ENCODE data around the gene SUN2. TPM values are rescaled to one million over a fixed set of nuclear protein-coding genes. Genes with fewer than 3 reads are reported as not detected.

SUN2 gene
- total and polyA plus RNA-seq, 7 donors, result 57.6 to 152 (median 101) TPM

DNA sequence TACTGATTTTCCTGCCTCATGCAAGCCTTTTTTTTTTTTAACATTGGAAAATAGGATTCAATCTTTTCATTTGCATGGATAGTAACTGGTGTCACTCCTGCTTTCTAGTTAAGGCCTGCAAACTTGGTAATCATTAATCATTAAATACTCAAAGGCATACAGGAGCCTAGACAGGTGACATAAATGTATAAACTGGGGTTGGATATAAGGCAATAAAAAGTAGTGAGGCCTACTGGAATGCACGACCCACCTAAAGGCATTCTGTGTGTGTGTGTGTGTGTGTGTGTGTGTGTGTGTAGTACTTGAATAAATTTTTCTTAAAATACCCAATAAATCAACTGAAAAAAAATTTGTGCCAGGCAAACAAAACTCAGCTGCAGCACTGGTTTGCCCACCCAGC lies 66.1 kb downstream of the SUN2 start:
- intact Hi-C loops (cut with DNase I), result loop anchor here in 1 of 2 donors (10.0 kb wide), 1 partner anchor 185 kb away; the partner anchor contains the start of gene DDX17

DNA sequence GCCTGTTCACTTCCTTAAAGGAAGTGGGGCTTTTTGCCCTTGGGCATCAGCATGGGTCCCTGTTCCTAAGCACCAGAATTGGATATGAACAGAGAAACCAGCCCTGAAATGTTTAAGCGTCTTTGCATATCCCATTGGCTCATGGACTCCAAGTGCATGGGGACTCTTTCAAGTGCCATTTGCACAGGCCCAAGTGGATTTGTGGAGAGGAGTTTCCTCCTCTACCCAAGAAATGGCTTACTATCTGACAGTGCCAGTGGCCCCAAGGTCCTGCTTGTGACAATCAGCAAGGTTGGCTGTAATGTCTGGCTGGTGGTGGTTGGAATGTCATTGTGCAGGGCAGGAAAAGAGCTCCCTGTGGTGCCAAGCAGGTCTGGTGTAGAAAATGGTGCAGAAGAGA lies 70.0 kb downstream of the SUN2 start:
- 75 to 90% (median 82%) methylated on average over 1 of the region's 1 CpG for WGBS, 3 donors
- Histone ChIP-seq H3K27ac (no peak overlapping the region), H3K4me1 (peaks cover 8% of the 10 kb centered on the region), H3K4me3 (no peak overlapping the region), H3K9me3 (no peaks in the 10 kb centered on the region), H3K27me3 (ENCODE audit: insufficient read depth in 3 of 3, low read length in 2 of 3) (no peaks in the 10 kb centered on the region), H3K36me3 (ENCODE audit: insufficient read depth in 1 of 2, low read depth in 1 of 2) (peaks cover 13 to 79% of the 10 kb centered on the region in 2 donors)
- TF ChIP-seq, protein P1, sequence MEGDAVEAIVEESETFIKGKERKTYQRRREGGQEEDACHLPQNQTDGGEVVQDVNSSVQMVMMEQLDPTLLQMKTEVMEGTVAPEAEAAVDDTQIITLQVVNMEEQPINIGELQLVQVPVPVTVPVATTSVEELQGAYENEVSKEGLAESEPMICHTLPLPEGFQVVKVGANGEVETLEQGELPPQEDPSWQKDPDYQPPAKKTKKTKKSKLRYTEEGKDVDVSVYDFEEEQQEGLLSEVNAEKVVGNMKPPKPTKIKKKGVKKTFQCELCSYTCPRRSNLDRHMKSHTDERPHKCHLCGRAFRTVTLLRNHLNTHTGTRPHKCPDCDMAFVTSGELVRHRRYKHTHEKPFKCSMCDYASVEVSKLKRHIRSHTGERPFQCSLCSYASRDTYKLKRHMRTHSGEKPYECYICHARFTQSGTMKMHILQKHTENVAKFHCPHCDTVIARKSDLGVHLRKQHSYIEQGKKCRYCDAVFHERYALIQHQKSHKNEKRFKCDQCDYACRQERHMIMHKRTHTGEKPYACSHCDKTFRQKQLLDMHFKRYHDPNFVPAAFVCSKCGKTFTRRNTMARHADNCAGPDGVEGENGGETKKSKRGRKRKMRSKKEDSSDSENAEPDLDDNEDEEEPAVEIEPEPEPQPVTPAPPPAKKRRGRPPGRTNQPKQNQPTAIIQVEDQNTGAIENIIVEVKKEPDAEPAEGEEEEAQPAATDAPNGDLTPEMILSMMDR (IDR thresholded peaks at IDR 0.05), result no peak
- intact Hi-C loops (cut with DNase I), result loop anchor here in 1 of 2 donors (10.0 kb wide), 1 partner anchor 181 kb away; the partner anchor contains the start of gene DDX17
- DNase-seq (no peak), ATAC-seq (no peak)

More for the DNA sequence above, 66.1 kb downstream of the SUN2 start:
- Histone ChIP-seq H3K27me3 (ENCODE audit: insufficient read depth in 3 of 3, low read length in 2 of 3) (no peaks in the 10 kb centered on the region), H3K27ac (no peak overlapping the region), H3K4me1 (no peaks in the 10 kb centered on the region), H3K4me3 (no peak overlapping the region), H3K9me3 (no peaks in the 10 kb centered on the region), H3K36me3 (ENCODE audit: insufficient read depth in 1 of 2, low read depth in 1 of 2) (peaks cover 13 to 85% of the 10 kb centered on the region in 2 donors)
- TF ChIP-seq, protein P1 (IDR thresholded peaks at IDR 0.05), result no peak
- ATAC-seq, result no peak
- 51 to 79% (median 77%) methylated on average over 1 of the region's 1 CpG for WGBS, 3 donors
- DNase-seq, result no peak

DNA sequence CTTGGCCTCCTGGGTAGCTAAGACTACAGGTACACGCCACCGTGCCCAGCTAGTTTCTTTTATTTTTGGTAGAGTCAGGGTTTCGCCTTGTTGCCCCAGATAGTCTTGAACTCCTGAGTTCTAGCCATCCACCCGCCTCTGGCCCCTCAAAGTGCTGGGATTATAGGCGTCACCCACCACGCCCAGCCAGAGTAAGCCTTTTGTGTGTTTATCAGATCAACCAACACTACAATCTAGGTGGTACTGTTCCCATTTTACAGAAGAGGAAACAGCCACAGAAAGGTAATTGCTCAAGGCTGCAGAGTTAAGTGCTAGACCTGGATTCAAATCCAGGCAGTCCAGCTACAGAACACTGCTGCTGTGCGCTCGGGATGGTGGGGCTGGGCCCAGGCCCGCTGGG lies 70.9 kb downstream of the SUN2 start:
- H3K27me3 ChIP-seq (ENCODE audit: insufficient read depth in 3 of 3, low read length in 2 of 3), result no peaks in the 10 kb centered on the region
- peaks cover 8% of the 10 kb centered on the region for H3K4me1 ChIP-seq
- no peak for DNase-seq
- intact Hi-C loops (cut with DNase I), result loop anchor here in 1 of 2 donors (10.0 kb wide), 1 partner anchor 180 kb away; the partner anchor contains the start of gene DDX17
- 82 to 89% (median 89%) methylated on average over 9 of the region's 9 CpGs for WGBS, 3 donors
- no peaks in the 10 kb centered on the region for H3K9me3 ChIP-seq
- no peak for ATAC-seq
- no peak overlapping the region for H3K27ac ChIP-seq
- H3K36me3 ChIP-seq (ENCODE audit: insufficient read depth in 1 of 2, low read depth in 1 of 2), result peaks cover 13 to 71% of the 10 kb centered on the region in 2 donors
- TF ChIP-seq, protein P1 (IDR thresholded peaks at IDR 0.05), result no peak
- no peak overlapping the region for H3K4me3 ChIP-seq

Other genes with a start within 250 kb of the SUN2 start
- 100 to 1,000 TPM; 127 to 173 (median 150) TPM for gene DDX17, start 249.7 kb downstream of the SUN2 start, total RNA-seq
- 10 to 100 TPM; 41.4 to 87.7 (median 49.5) TPM for gene DDX17, start 249.7 kb downstream of the SUN2 start, polyA plus RNA-seq
- gene DMC1, start 185.8 kb downstream of the SUN2 start, total RNA-seq, result under 1 TPM; 0.22 to 0.54 (median 0.43) TPM
- gene DMC1, start 185.8 kb downstream of the SUN2 start, polyA plus RNA-seq, result under 1 TPM; 0.09 to 0.91 (median 0.12) TPM
- under 1 TPM; 0.05 to 0.34 (median 0.24) TPM for gene FAM227A, start 99.6 kb downstream of the SUN2 start, total RNA-seq
- under 1 TPM; 0.03 to 0.32 (median 0.05) TPM for gene FAM227A, start 99.6 kb downstream of the SUN2 start, polyA plus RNA-seq
- gene CBY1, start 99.4 kb downstream of the SUN2 start, total RNA-seq, result 10 to 100 TPM; 15.4 to 22.9 (median 16.5) TPM
- 10 to 100 TPM; 22.8 to 39.5 (median 24.5) TPM for gene CBY1, start 99.4 kb downstream of the SUN2 start, polyA plus RNA-seq
- 10 to 100 TPM; 56.9 to 80.7 (median 64.5) TPM for gene TOMM22, start 74.0 kb downstream of the SUN2 start, total RNA-seq
- gene TOMM22, start 74.0 kb downstream of the SUN2 start, polyA plus RNA-seq, result 100 to 1,000 TPM in 1 of 3 donors, 10 to 100 TPM in 2; 39.5 to 125 (median 74.7) TPM
- gene JOSD1, start 55.1 kb downstream of the SUN2 start, total RNA-seq, result 10 to 100 TPM; 16.7 to 27.6 (median 24.4) TPM
- gene JOSD1, start 55.1 kb downstream of the SUN2 start, polyA plus RNA-seq, result 10 to 100 TPM; 14.3 to 58.5 (median 37.5) TPM
- 10 to 100 TPM; 19.3 to 46.1 (median 41.1) TPM for gene GTPBP1, start 50.1 kb downstream of the SUN2 start, total RNA-seq
- 10 to 100 TPM; 16.4 to 24.3 (median 17.4) TPM for gene GTPBP1, start 50.1 kb downstream of the SUN2 start, polyA plus RNA-seq
- 1 to 10 TPM; 3.5 to 6.4 (median 4.7) TPM for gene DNAL4, start 38.1 kb upstream of the SUN2 start, total RNA-seq
- 10 to 100 TPM in 2 of 3 donors, 1 to 10 TPM in 1; 4.2 to 13.9 (median 11.8) TPM for gene DNAL4, start 38.1 kb upstream of the SUN2 start, polyA plus RNA-seq
- 1 to 10 TPM in 1 of 4 donors, under 1 TPM in 3; 0.15 to 1.7 (median 0.61) TPM for gene NPTXR, start 88.0 kb upstream of the SUN2 start, total RNA-seq
- gene NPTXR, start 88.0 kb upstream of the SUN2 start, polyA plus RNA-seq, result under 1 TPM; 0.35 to 0.53 (median 0.39) TPM
- gene CBX6, start 116.2 kb upstream of the SUN2 start, total RNA-seq, result 10 to 100 TPM; 15.1 to 21.0 (median 17.4) TPM
- 10 to 100 TPM in 1 of 3 donors, 1 to 10 TPM in 2; 5.2 to 17.1 (median 5.4) TPM for gene CBX6, start 116.2 kb upstream of the SUN2 start, polyA plus RNA-seq
- under 1 TPM; 0.19 to 0.76 (median 0.33) TPM for gene APOBEC3A, start 201.6 kb upstream of the SUN2 start, total RNA-seq
- gene APOBEC3A, start 201.6 kb upstream of the SUN2 start, polyA plus RNA-seq, result under 1 TPM in 2 of 3 donors, not detected in 1; 0.09 to 0.23 TPM
- gene APOBEC3B, start 226.3 kb upstream of the SUN2 start, total RNA-seq, result under 1 TPM in 2 of 4 donors, not detected in 2; 0.30 to 0.59 TPM
- under 1 TPM; 0.15 to 0.57 (median 0.18) TPM for gene APOBEC3B, start 226.3 kb upstream of the SUN2 start, polyA plus RNA-seq

Data from psoas muscle (tissue), 8 donors.